SH-SY5Y (cell line): ENCODE results near the gene ARID5A.

ENCODE experiments used
- GATA2 ChIP-seq: IDR thresholded peaks from 2 replicates; pipeline ENCODE4 v1.6.1; 2011; ENCODE audit warnings: mild to moderate bottlenecking, low read depth, low read length
- GATA3 ChIP-seq: IDR thresholded peaks from 2 replicates; pipeline ENCODE4 v1.6.1; 2011; ENCODE audit warnings: low read depth, mild to moderate bottlenecking, low read length, moderate library complexity

GRCh38 chr2:96532641-96533291 lies 3.8 kb upstream of the ARID5A start:
- TF ChIP-seq GATA2 (no peak), GATA3 (no peak)
